ENCODE results near the gene PPL. TPM values are rescaled to one million over a fixed set of nuclear protein-coding genes. Genes with fewer than 3 reads are reported as not detected.

PPL gene
- total and polyA plus RNA-seq, 11 donors = 4.3 to 23.8 (median 7.8) TPM

DNA sequence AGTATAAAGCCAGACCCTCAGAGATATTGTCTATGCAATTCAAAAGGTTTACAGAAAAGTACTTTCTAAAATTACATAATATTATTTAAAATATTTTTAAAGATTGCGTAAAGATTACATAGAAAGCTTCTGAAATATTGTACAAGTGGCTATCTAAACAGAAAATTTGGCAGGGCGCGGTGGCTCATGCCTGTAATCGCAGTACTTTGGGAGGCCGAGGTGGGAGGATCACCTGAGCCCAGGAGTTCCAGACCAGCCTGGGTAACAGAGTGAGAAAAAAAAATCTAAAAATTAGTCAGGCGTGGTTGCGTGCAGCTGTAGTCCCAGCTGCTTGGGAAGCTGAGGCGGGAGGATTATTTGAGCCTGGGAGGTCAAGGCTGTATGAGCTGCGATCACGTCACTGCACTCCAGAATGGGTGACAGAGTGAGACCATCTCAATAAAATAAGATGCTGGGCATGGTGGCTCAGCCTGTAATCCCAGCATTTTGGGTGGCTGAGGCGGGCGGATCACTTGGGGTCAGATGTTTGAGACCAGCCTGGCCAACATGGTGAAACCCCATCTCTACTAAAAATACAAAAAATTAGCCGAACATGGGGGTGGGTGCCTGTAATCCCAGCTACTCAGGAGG is 71.6 kb downstream of the PPL start:
- Histone ChIP-seq H3K27me3 (no peaks in the 10 kb centered on the region), H3K4me3 (no peak overlapping the region), H3K4me1 (peaks cover 0 to 57% (median 11%) of the 10 kb centered on the region in 12 donors), H3K9me3 (no peaks in the 10 kb centered on the region), H3K27ac (no peak overlapping the region), H3K36me3 (peaks cover 0 to 70% (median 49%) of the 10 kb centered on the region in 9 donors)
- DNase-seq (no peak), ATAC-seq (no peak)
- TF ChIP-seq POLR2A (IDR thresholded peaks at IDR 0.05) = no peak
- TF ChIP-seq, protein P1, sequence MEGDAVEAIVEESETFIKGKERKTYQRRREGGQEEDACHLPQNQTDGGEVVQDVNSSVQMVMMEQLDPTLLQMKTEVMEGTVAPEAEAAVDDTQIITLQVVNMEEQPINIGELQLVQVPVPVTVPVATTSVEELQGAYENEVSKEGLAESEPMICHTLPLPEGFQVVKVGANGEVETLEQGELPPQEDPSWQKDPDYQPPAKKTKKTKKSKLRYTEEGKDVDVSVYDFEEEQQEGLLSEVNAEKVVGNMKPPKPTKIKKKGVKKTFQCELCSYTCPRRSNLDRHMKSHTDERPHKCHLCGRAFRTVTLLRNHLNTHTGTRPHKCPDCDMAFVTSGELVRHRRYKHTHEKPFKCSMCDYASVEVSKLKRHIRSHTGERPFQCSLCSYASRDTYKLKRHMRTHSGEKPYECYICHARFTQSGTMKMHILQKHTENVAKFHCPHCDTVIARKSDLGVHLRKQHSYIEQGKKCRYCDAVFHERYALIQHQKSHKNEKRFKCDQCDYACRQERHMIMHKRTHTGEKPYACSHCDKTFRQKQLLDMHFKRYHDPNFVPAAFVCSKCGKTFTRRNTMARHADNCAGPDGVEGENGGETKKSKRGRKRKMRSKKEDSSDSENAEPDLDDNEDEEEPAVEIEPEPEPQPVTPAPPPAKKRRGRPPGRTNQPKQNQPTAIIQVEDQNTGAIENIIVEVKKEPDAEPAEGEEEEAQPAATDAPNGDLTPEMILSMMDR (IDR thresholded peaks at IDR 0.05) = no peak
- WGBS, 4 donors = 95 to 97% (median 96%) methylated on average over 13 of the region's 13 CpGs
- intact Hi-C loops (cut with DNase I) = loop anchor here in 2 of 10 donors (10.0 kb wide), 1 partner anchor 159 kb away; no protein-coding TSS in a partner anchor

- H3K27ac ChIP-seq = no peak overlapping the region
- intact Hi-C loops (cut with DNase I) = loop anchor here in 2 of 10 donors (10.0 kb wide), 1 partner anchor 160 kb away; no protein-coding TSS in a partner anchor
- peaks cover under 1 to 62% (median 14%) of the 10 kb centered on the region in 12 donors for H3K4me1 ChIP-seq
- TF ChIP-seq, protein P1 (IDR thresholded peaks at IDR 0.05) = no peak
- TF ChIP-seq POLR2A (IDR thresholded peaks at IDR 0.05) = no peak
- DNase-seq (no peak), ATAC-seq (no peak)
- no peak overlapping the region for H3K4me3 ChIP-seq
- 76 to 85% (median 81%) methylated on average over 3 of the region's 3 CpGs for WGBS, 4 donors
- no peaks in the 10 kb centered on the region for H3K27me3 ChIP-seq
- no peaks in the 10 kb centered on the region for H3K9me3 ChIP-seq
- H3K36me3 ChIP-seq = peaks cover 0 to 70% (median 49%) of the 10 kb centered on the region in 9 donors
Measured at GRCh38 chr16:4864728-4865127, 72.2 kb downstream of the PPL start.

- Histone ChIP-seq H3K27me3 (no peaks in the 10 kb centered on the region), H3K36me3 (peaks cover 6 to 70% (median 57%) of the 10 kb centered on the region in 9 donors), H3K27ac (peak overlapping the region in 3 of 12 donors; percentile 25 to 46 (median 31)), H3K4me3 (no peak overlapping the region), H3K4me1 (peaks cover 0 to 52% (median 15%) of the 10 kb centered on the region in 12 donors), H3K9me3 (no peaks in the 10 kb centered on the region)
- DNase-seq = no peak
- 64 to 78% (median 65%) methylated on average over 5 of the region's 5 CpGs for WGBS, 4 donors
- no peak for TF ChIP-seq POLR2A (IDR thresholded peaks at IDR 0.05)
- TF ChIP-seq, protein P1 (IDR thresholded peaks at IDR 0.05) = no peak
- intact Hi-C loops (cut with DNase I) = loop anchor here in 2 of 10 donors (10.0 kb wide), 1 partner anchor 162 kb away; no protein-coding TSS in a partner anchor
- ATAC-seq = peak in 1 of 4 donors; percentile 11
Measured at GRCh38 chr16:4862639-4863038, 74.3 kb downstream of the PPL start.

DNA sequence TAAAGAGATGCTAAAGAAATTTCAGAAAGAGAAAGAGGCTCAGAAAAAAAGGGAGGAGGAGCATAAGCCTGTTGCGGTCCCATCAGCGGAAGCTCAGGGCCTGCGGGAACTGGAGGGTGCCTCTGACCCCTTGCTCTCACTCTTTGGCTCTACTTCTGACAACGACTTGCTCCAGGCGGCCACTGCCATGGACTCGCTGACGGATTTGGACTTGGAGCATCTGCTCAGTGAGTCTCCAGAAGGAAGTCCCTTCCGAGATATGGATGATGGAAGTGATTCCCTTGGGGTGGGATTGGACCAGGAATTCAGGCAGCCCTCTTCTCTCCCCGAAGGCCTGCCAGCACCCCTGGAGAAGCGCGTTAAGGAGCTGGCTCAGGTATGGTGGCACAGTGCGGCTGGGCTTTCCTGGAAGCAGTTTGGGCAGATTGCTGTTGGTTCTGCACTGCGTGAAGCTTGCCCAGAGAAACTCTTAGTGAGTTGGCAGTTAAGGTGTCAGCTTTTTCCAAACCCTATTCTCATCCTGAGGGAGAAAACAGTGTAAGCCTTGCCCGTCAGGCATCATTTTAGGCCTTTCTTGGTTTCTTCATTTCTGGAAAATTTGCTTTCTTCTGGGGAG is 76.1 kb downstream of the PPL start:
- Histone ChIP-seq H3K27me3 (no peaks in the 10 kb centered on the region), H3K4me1 (peaks cover 0 to 48% (median 15%) of the 10 kb centered on the region in 12 donors), H3K36me3 (peaks cover 6 to 84% (median 75%) of the 10 kb centered on the region in 9 donors), H3K4me3 (no peak overlapping the region), H3K27ac (peak overlapping the region in 2 of 12 donors; percentile 25 to 42), H3K9me3 (no peaks in the 10 kb centered on the region)
- no peak for ATAC-seq
- WGBS, 4 donors = 80 to 87% (median 84%) methylated on average over 14 of the region's 14 CpGs
- TF ChIP-seq, protein P1 (IDR thresholded peaks at IDR 0.05) = no peak
- intact Hi-C loops (cut with DNase I) = loop anchor here in 2 of 10 donors (10.0 kb wide), 1 partner anchor 164 kb away; no protein-coding TSS in a partner anchor
- no peak for DNase-seq

All from heart left ventricle (tissue), 16 donors.